HUES6 (cell line): ENCODE results near the gene MINDY1.

Source experiments
- H3K27ac ChIP-seq: 2 replicates; pipeline ENCODE4 v1.7.0; 2013; ENCODE audit warnings: low read depth, mild to moderate bottlenecking, low read length, inconsistent platforms
- H3K27me3 ChIP-seq: 2 replicates; pipeline ENCODE4 v1.6.1; 2013; ENCODE audit warnings: low read length; ENCODE audit not compliant: control insufficient read depth, insufficient read depth
- H3K36me3 ChIP-seq: 2 replicates; pipeline ENCODE4 v1.6.1; 2013; ENCODE audit warnings: low read length; ENCODE audit not compliant: control insufficient read depth, insufficient read depth
- H3K4me1 ChIP-seq: 2 replicates; pipeline ENCODE4 v1.6.1; 2013; ENCODE audit warnings: low read length; ENCODE audit not compliant: control insufficient read depth, insufficient read depth
- H3K4me3 ChIP-seq: 2 replicates; pipeline ENCODE4 v1.5.1; 2013; ENCODE audit warnings: low read depth, low read length
- H3K9ac ChIP-seq: one replicate; pipeline ENCODE4 v1.6.1; 2013; ENCODE audit warnings: mild to moderate bottlenecking, low read length
- H3K9me3 ChIP-seq: 2 replicates; pipeline ENCODE4 v1.6.1; 2013; ENCODE audit warnings: low read depth, low read length; ENCODE audit not compliant: control insufficient read depth, insufficient read depth

Gene MINDY1

DNA sequence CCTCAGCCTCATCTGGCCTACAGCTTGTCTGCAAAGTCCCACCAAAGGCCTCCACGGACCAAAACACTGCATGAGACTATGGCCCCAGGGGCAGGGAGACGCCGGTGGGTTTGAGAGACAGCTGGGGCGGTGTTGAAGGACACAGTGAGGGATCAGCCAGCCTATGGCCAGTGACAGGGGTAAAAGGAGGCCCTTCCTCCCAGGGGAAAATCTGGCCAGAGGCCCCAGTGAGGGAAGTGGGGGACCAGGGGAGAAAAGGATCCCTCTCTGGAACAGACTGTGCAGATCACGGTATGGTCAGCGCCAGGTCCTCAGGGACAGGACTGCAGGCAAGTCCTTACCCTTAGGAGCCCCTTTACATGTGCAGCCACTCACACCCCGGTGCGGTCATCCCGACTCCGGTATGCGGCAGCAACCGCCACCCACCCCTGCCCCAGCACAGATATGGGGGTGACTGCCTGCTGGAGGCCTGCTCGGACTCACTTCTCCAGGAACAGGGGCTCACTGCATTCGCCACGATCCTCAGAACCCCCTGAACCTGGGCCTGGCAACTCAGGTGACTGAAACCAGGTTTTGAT is 33.4 kb downstream of the MINDY1 start:
- Histone ChIP-seq H3K27me3 (no peaks in the 10 kb centered on the region), H3K4me1 (peaks cover 54% of the 10 kb centered on the region), H3K9me3 (no peaks in the 10 kb centered on the region), H3K27ac (peak overlapping the region; percentile 90; the same call in 1 of the 2 replicates), H3K9ac (peak overlapping the region; percentile 87), H3K4me3 (peak overlapping the region; percentile 88), H3K36me3 (peaks cover 8% of the 10 kb centered on the region)

DNA sequence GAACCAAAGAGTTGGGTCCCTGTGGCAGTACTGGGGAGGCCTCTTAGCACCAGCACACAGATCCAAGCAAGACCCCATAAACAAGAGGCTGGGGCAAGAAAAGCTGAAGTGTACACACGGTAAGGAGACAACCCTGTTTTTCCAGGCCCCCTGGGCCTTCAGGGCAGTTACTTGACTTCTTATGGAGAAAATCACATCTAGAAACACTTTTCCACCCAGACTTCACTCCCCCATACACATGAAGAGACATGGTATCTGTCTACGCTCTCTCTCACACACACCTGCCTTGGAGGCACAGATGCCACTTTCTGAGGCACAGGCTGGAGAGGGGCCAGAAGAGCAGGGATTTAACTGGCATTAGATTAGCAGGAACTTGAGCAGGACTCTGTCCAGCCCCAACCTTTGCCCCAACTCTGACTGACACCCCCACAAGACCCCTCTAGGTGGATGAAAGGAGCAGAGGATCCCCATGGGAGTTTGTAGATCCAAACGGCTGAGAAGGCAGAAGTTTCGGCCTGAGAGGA is 34.2 kb downstream of the MINDY1 start:
- H3K4me3 ChIP-seq = peak overlapping the region; percentile 88
- peaks cover 17% of the 10 kb centered on the region for H3K36me3 ChIP-seq
- no peaks in the 10 kb centered on the region for H3K27me3 ChIP-seq
- peak overlapping the region; percentile 41 for H3K9ac ChIP-seq
- H3K4me1 ChIP-seq = peaks cover 52% of the 10 kb centered on the region
- H3K27ac ChIP-seq = peak overlapping the region; percentile 6; the same call in 1 of the 2 replicates
- H3K9me3 ChIP-seq = no peaks in the 10 kb centered on the region

DNA sequence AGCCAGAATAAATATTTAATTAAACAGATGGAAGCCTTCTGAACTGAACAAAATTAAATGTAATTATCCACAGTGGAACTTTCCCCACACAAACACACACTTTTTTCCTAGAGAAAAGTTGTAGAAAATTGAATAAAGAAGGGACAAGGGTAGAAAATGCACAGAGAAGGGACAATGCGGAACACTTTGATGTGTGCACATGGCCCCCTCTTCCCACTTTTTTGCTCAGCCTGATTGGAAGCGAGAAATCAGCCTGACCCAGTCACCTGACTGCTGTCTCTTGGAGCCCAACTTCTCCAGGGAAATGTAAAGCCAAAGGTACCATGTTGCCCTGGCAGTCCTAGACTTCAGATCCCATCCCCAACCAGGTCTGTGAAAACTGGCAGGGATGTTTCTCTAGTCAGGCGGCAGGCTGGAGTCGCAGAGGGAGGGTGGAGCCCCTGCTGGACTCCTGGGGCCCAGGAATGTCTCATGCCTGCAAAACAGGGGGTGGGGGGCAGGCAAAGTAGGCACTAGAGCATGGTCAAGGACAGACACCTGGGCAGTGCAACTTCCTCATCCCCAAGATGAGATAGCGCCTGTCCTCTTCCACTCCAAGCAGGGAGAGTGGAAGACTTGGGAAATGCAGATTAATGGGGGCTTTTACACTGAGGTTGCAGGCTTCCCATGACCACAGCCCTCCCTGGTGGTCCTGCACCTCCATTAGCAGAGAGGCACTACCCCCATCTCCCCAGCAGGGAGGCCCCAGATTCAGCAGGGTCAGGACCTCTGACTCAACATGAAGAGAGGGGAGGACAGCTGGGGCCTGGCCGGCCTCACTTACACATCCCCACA is 34.9 kb downstream of the MINDY1 start:
- Histone ChIP-seq H3K4me1 (peaks cover 45% of the 10 kb centered on the region), H3K27ac (peak overlapping the region; percentile 6; the same call in 1 of the 2 replicates), H3K9me3 (no peaks in the 10 kb centered on the region), H3K27me3 (no peaks in the 10 kb centered on the region), H3K9ac (peak overlapping the region; percentile 41), H3K4me3 (peak overlapping the region; percentile 88), H3K36me3 (peaks cover 23% of the 10 kb centered on the region)

DNA sequence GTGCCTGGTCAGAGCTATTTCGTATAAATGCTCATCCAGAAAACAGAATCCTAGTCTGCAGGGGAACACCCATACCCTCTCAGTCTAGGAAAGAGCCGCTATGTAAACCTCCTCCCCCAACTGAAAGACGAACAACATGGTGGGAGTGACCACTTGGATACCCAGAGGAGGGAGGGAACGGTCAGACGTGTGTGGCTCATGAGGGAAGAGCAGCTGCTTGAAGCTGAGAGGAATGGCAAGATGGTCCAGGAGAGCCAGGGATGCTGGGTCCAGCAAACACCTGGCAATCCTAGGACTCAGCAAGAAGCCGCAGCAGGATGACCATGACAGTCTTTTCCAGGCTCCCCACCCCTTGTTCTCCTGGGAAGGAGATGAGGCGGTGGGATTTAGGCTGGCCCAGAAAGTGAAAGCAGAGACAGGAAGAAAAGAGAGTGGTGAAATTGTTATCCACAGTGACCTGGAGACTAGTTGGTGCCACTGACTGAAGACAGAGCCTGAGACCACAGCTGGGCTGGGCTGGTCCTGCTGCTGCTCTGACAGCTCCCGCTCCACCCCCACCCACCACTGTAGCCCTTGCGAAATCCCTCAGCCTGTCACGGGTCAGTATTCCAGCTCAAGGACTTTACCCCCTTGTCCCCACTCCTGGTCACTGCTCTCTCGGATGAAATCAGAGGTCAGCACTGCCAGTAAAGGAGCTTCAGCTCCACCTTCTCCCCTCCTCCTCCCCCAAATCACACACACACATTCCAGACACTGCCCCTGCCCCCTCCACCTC is 35.7 kb downstream of the MINDY1 start:
- H3K9me3 ChIP-seq = no peaks in the 10 kb centered on the region
- no peaks in the 10 kb centered on the region for H3K27me3 ChIP-seq
- H3K9ac ChIP-seq = peak overlapping the region; percentile 30
- peak overlapping the region; percentile 88; the same call in 1 of the 2 replicates for H3K4me3 ChIP-seq
- peaks cover 31% of the 10 kb centered on the region for H3K36me3 ChIP-seq
- peaks cover 37% of the 10 kb centered on the region for H3K4me1 ChIP-seq
- peak overlapping the region; percentile 6; the same call in 1 of the 2 replicates for H3K27ac ChIP-seq

DNA sequence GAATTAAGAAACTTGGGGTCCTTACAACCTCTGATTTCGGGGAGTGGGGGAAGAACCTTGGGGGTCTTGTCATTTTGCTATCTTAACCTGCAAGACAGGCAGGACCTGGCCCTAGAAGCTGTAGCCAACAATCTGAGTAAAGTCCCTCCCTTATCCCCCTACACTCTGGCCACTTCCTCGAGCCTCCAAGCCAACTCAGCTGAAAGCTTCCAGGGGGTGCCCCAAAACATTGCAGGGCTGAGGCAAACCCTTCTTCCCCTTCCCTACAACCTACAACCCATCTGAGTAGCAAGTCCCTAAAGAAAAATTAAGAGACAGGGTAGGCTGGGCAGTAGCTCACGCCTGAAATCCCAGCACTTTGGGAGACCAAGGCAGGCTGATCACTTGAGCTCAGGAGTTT is 37.1 kb downstream of the MINDY1 start:
- H3K27ac ChIP-seq = no peak overlapping the region
- H3K9ac ChIP-seq = no peak overlapping the region
- peaks cover 44% of the 10 kb centered on the region for H3K36me3 ChIP-seq
- H3K4me1 ChIP-seq = peaks cover 35% of the 10 kb centered on the region
- no peaks in the 10 kb centered on the region for H3K9me3 ChIP-seq
- no peak overlapping the region for H3K4me3 ChIP-seq
- H3K27me3 ChIP-seq = no peaks in the 10 kb centered on the region

DNA sequence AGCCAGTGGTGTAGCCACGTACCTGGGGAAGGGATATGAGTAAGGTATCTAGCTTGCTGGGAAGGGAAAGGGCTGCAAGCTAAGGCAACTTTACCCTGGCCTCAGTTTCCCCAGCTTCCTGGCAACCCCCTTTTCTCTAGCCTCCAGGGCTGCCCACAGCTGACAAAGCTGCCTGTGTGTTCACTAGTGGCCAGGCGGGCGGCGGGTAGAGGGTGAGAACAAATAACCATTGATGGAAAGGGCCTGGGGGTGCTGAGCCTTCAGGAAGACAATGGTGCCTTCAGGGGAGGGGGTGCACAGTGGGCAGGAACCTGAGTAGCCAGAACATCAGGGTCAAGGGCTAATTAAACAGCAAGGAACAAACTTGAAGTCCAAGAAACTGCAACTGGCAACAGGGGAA is 38.2 kb downstream of the MINDY1 start:
- no peak overlapping the region for H3K4me3 ChIP-seq
- H3K27me3 ChIP-seq = no peaks in the 10 kb centered on the region
- H3K9me3 ChIP-seq = no peaks in the 10 kb centered on the region
- H3K36me3 ChIP-seq = peaks cover 55% of the 10 kb centered on the region
- H3K27ac ChIP-seq = no peak overlapping the region
- peaks cover 33% of the 10 kb centered on the region for H3K4me1 ChIP-seq
- no peak overlapping the region for H3K9ac ChIP-seq

DNA sequence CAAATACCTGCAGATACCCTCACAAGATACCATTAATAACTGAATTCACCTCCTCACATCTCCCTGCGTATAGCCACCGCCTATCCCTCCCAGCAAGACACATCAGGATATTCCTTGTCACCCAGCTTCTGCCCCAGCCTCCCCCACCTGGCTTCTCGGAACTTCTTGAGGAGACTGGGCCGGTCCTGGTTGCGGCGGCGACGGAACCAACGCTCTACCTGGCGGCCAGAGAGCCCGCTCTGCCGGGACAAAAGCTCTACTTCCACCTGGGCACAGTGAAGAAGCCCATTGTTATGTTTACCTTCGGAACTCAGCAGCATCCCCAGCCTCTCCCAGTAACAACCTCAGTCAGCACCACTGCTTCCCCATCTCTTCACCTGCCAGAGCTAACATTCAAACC is 38.8 kb downstream of the MINDY1 start:
- H3K9ac ChIP-seq = no peak overlapping the region
- peaks cover 61% of the 10 kb centered on the region for H3K36me3 ChIP-seq
- peaks cover 27% of the 10 kb centered on the region for H3K4me1 ChIP-seq
- H3K9me3 ChIP-seq = no peaks in the 10 kb centered on the region
- H3K4me3 ChIP-seq = no peak overlapping the region
- no peak overlapping the region for H3K27ac ChIP-seq
- H3K27me3 ChIP-seq = no peaks in the 10 kb centered on the region

DNA sequence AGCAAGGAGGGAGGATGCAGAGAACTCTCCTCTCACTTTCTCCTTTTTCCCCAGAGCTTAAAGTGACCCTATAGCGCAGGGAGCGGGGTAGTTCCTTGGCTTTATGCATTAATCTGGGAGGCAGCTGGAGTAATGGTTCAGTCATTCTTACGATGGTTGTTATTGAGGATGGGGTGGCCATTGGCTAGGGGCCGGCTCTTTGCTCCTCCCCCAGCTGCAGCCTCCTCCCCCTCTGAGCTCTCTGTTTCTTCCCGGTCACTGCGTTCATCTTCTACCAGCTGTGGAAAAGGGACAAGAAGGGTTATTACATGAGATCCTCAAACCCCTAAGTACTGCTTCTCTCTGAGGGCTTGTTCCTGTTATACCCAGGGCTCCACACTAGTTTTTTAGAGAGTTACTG is 40.7 kb downstream of the MINDY1 start:
- Histone ChIP-seq H3K27ac (no peak overlapping the region), H3K9me3 (no peaks in the 10 kb centered on the region), H3K9ac (no peak overlapping the region), H3K27me3 (no peaks in the 10 kb centered on the region), H3K36me3 (peaks cover 80% of the 10 kb centered on the region), H3K4me3 (no peak overlapping the region), H3K4me1 (peaks cover 8% of the 10 kb centered on the region)

DNA sequence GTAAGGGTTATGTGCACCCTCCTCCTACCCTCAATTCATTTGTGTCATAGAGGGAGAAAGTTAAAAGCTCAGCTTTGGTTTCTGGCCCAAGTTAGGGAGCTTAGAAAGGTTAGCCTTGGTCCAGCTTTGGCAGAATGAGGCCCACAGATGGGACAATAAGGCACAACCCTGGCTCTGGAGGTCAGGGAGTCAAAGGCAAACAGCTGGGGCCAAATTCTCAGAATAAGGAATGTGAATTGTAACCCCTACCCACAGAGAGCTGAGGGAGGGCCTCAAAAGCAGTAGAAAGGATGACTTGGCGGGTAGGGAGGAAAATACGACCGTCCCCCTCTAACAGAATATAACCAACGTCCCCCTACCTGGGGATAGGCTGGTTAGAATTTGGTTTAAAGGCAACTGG is 41.1 kb downstream of the MINDY1 start:
- Histone ChIP-seq H3K9me3 (no peaks in the 10 kb centered on the region), H3K36me3 (peaks cover 84% of the 10 kb centered on the region), H3K4me3 (no peak overlapping the region)

DNA sequence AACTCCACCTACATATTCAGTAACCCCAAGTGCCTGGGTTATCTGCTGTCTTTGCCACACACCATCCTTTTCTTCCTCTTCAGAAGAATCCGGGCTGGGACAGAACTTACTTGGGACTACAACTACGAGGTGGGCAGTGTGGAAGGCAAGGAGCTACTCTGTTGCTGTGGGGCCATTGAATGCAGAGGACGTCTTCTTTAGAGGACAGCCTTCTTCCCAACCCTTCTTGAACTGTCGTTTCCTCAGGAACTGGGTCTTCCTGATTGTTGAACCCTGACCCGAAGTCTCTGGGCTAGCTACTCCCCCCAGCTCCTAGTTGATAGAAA is 42.6 kb downstream of the MINDY1 start:
- H3K4me1 ChIP-seq = no peaks in the 10 kb centered on the region
- H3K27ac ChIP-seq = no peak overlapping the region
- no peaks in the 10 kb centered on the region for H3K9me3 ChIP-seq
- H3K27me3 ChIP-seq = no peaks in the 10 kb centered on the region
- no peak overlapping the region for H3K4me3 ChIP-seq
- H3K36me3 ChIP-seq = peaks cover 99% of the 10 kb centered on the region
- H3K9ac ChIP-seq = no peak overlapping the region

More for the DNA sequence above, 41.1 kb downstream of the MINDY1 start:
- no peaks in the 10 kb centered on the region for H3K27me3 ChIP-seq
- H3K27ac ChIP-seq = no peak overlapping the region
- H3K9ac ChIP-seq = no peak overlapping the region
- peaks cover 4% of the 10 kb centered on the region for H3K4me1 ChIP-seq
